Islet of Langerhans (tissue), 1 donor: ENCODE measurements around the gene LGALS3BP.
A peak's percentile ranks its signal among the peaks of the same experiment; 100 is the strongest.
"Not testable (repeated sequence)": the region's sequence is repeated elsewhere in the genome, so short reads cannot be mapped to it uniquely, and the experiment has no call there.

Source experiments
- FAIRE-seq: peaks from one replicate; lab custom pipeline; 2011; peaks lifted over from hg19 to GRCh38; lab: Jason Lieb, UNC

LGALS3BP gene

GRCh38 chr17:78979780-78980623 is at the start of gene LGALS3BP:
Gene LGALS3BP (minus strand): TSS chr17:78979923. CDS start chr17:78977191, 2,732 bp downstream.
- peak; percentile 68 for FAIRE-seq

GRCh38 chr17:79028496-79029326 is 49.0 kb upstream of the LGALS3BP start:
- FAIRE-seq = no peak

GRCh38 chr17:79027925-79028491 is 48.3 kb upstream of the LGALS3BP start:
- no peak for FAIRE-seq

- no peak for FAIRE-seq
These were observed 47.7 kb upstream of the LGALS3BP start for GRCh38 chr17:79027274-79027924.

GRCh38 chr17:79026376-79027273 is 46.9 kb upstream of the LGALS3BP start:
- no peak for FAIRE-seq

- no peak for FAIRE-seq
These were observed 45.4 kb upstream of the LGALS3BP start for GRCh38 chr17:79024901-79025737.

GRCh38 chr17:79023886-79024771 is 44.4 kb upstream of the LGALS3BP start, which contains the start of gene C1QTNF1:
Gene C1QTNF1 (plus strand): TSS chr17:79024169. CDS start chr17:79043969, 19,800 bp downstream.
- FAIRE-seq = no peak

- FAIRE-seq = no peak
These were observed 43.5 kb upstream of the LGALS3BP start for GRCh38 chr17:79023180-79023705.

- FAIRE-seq = no peak
These were observed 42.8 kb upstream of the LGALS3BP start for GRCh38 chr17:79022507-79022991.

GRCh38 chr17:79021929-79022328 is 42.2 kb upstream of the LGALS3BP start:
- FAIRE-seq = not testable (repeated sequence)

GRCh38 chr17:79020631-79021301 is 41.0 kb upstream of the LGALS3BP start:
- FAIRE-seq = no peak

- no peak for FAIRE-seq
These were observed 40.2 kb upstream of the LGALS3BP start for GRCh38 chr17:79019632-79020584.

GRCh38 chr17:79019261-79019631 is 39.5 kb upstream of the LGALS3BP start:
- no peak for FAIRE-seq

- FAIRE-seq = no peak
These were observed 38.6 kb upstream of the LGALS3BP start for GRCh38 chr17:79018370-79018695.

- FAIRE-seq = no peak
These were observed 38.0 kb upstream of the LGALS3BP start for GRCh38 chr17:79017546-79018369.

GRCh38 chr17:79014158-79014758 is 34.5 kb upstream of the LGALS3BP start:
- FAIRE-seq = no peak
